GM18909 (cell line): Measurements from ENCODE around the gene SIN3A.
"Not testable (repeated sequence)": the region's sequence is repeated elsewhere in the genome, so short reads cannot be mapped to it uniquely, and the experiment has no call there.

Experiments used
- ATAC-seq: cut with Tn5 transposase; IDR thresholded peaks from one replicate; pipeline ENCODE4 v1.9.1; 2021; ENCODE audit warnings: mild to moderate bottlenecking; ENCODE audit not compliant: unreplicated experiment, poor library complexity

Gene SIN3A

GRCh38 chr15:75358771-75359536 is 92.5 kb downstream of the SIN3A start:
- ATAC-seq, result no peak

GRCh38 chr15:75357976-75358673 is 93.4 kb downstream of the SIN3A start:
- ATAC-seq, result no peak

GRCh38 chr15:75356517-75356916 is 95.0 kb downstream of the SIN3A start:
- no peak for ATAC-seq

- no peak for ATAC-seq
Measured at GRCh38 chr15:75356006-75356405, 95.5 kb downstream of the SIN3A start.

DNA sequence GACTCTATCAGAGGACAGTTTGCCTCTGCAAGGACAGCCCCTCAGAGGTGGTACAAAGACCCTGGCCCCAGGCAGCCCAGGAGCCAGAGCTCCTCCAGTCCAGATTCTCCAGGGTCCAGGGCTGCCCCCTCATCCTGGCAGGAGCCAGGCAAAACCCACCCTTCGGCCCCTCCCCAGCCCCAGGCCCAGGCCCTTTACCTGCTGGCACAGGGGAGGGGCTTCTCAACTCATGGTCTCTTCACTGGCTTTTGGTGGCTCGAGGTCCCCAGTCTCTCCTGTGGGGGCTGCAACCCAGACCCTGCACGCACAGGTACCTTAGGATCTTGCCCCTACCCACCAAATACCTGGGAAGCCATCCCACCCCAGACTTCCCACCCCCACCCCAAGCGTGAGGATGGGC is 96.1 kb downstream of the SIN3A start:
- no peak for ATAC-seq

- no peak for ATAC-seq
Measured at GRCh38 chr15:75354454-75354853, 97.0 kb downstream of the SIN3A start.

- no peak for ATAC-seq
Measured at GRCh38 chr15:75353604-75354003, 97.9 kb downstream of the SIN3A start.

GRCh38 chr15:75352186-75353080 is 99.1 kb downstream of the SIN3A start:
- no peak for ATAC-seq

- ATAC-seq, result no peak
Measured at GRCh38 chr15:75350601-75351361, 100.7 kb downstream of the SIN3A start.

DNA sequence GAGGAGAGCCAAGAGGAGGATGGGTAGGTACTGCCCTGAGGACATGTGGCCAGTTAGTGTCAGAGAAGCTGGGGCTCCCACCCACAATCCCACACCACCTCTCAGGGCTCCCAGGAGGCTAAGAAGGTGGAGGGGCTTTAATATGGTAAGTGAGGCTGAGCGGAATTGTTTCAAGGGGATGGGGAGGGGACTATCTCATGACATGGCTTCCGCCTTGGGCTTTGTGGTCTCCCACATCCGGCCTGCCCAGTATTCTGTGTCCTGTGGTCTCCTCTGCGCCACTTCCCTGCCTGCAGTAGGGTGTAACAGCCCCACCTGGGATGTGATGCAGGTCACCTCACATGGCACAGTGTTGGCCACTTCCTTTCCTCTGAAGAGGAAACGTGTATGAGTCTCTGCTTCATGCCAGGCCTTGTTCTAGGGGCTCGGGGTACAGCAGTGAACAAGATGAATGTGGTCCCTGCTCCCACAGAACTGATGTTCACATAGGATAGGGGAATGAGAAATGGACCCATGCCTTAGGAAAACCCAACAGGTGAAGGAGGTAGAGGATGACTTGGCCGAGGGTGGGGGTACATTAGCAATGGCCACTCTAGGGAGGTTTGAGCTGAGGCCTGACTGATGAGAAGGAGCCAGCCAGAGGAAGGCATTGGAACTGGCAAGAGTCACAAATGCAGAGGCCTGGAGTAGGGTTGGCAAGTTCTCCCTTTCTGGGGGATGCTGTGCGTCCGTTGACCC is 101.5 kb downstream of the SIN3A start:
- ATAC-seq, result no peak

DNA sequence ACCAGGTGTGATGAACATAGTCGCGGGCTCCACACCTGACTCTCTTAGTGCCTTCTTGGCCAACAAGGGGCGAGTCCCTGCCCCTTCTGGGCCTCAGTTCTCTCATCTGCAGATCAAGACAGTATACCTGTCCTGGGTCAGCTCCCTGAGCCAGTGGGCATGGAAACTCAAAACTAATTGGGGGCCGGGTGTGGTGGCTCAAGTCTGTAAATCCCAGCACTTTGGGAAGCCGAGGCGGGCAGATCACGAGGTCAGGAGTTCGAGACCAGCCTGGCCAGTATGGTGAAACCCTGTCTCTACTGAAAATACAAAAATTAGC is 102.2 kb downstream of the SIN3A start:
- ATAC-seq, result not testable (repeated sequence)

DNA sequence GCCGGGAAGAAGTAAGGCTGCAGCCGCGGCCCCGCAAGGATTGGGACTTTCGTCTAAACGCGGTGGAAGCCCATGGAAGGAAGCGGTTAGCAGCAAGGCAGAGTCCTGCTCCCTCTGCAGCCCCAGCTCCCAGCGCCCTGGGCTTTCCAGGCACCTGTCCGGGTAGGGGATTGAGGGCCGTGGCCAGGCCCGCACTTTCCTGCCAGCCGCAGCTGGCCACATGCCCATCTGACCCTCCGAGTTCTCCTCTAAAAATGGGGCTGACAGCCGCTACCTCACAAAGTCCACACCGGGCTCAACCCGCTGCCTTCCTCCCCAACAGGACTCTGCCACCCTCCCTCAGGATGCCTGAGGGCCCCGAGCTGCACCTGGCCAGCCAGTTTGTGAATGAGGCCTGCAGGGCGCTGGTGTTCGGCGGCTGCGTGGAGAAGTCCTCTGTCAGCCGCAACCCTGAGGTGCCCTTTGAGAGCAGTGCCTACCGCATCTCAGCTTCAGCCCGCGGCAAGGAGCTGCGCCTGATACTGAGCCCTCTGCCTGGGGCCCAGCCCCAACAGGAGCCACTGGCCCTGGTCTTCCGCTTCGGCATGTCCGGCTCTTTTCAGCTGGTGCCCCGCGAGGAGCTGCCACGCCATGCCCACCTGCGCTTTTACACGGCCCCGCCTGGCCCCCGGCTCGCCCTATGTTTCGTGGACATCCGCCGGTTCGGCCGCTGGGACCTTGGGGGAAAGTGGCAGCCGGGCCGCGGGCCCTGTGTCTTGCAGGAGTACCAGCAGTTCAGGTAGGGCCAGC is 102.7 kb downstream of the SIN3A start:
- no peak for ATAC-seq

GRCh38 chr15:75348034-75348561 is 103.4 kb downstream of the SIN3A start:
- no peak for ATAC-seq

- peak; percentile 65 for ATAC-seq
Measured at GRCh38 chr15:75347222-75348033, 104.1 kb downstream of the SIN3A start.

DNA sequence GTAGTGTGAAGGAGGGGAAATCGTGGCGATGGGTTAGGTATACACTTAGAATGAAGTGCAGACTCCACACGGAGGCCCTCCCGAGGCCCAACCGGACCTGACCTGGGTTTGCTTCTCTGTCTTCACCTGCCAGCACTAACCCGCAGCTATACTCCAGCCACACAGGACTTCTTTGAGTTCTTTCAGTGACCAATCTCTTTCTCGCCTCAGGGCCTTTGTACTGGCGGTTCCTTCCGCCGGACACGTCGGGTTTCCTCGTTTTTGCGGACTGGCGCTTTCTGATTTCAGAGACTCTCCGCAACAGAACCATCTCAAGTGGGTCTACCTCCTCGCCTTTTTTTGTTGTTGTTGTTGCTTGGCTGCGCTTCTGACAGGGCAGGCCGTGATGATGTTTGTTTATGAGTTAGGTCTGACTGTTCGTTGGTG is 104.7 kb downstream of the SIN3A start, which contains the start of gene NEIL1:
TSS of gene NEIL1 (plus strand) at position 244 of the 426 bp plus-strand sequence. CDS start 1,867 bp downstream, outside the sequence.
- ATAC-seq, result peak; percentile 9

DNA sequence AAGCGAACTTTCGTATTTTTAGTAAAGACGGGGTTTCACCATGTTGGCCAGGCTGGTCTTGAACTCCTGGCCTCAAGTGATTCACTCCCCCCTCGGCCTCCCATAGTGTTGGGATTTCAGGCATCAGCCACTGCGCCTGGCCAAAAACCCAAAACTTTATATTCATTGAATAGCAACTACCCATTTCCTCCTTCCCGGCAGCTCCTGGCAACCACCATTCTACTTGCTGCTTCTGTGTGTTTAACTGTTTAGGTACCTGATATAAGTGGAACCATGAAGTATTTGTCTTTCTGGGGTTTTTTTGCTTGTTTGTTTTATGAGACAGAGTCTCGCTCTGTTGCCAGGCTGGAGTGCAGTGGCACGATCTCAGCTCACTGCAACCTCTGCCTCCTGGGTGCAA is 107.5 kb downstream of the SIN3A start:
- ATAC-seq, result not testable (repeated sequence)

DNA sequence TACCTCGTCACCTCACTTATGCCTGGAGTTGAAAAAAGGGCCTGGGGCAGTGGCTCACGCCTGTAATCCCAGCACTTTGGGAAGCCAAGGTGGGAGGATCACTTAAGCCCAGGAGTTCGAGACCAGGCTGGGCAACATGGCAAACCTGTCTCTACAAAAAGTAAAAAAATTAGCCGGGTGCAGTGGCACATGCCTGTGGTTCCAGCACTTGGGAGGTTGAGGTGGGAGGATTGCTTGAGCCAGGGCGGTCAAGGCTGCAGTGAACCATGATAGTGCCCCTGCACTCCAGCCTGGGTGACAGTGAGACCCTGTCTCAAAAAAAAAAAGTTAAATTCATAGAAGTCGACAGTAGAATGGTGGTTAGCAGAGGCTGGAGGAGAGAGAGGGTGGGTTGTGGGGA is 109.3 kb downstream of the SIN3A start:
- ATAC-seq, result no peak
